KBM-7 (cell line): ENCODE data around the gene ARMC5.
"Not testable (repeated sequence)": the region's sequence is repeated elsewhere in the genome, so short reads cannot be mapped to it uniquely, and the experiment has no call there.

Experiments used
- DNase-seq: peaks from one replicate; pipeline ENCODE4 v3.0.0-alpha.2; 2015
- in situ Hi-C: fragments of 300-500 bp; cut with MboI; formaldehyde crosslinking; loops from 2 replicates; pipeline ENCODE4 v1.14.3; 2020; ENCODE audit warnings: low sequenced_read_pairs, low pct_unique_long_range_greater_than_20kb, mixed read lengths

Gene ARMC5

GRCh38 chr16:31473264-31473984, 14.1 kb downstream of the ARMC5 start:
- in situ Hi-C loops: no loop called here
- DNase-seq: no peak

- in situ Hi-C loops: no loop called here
- DNase-seq: no peak
Measured at GRCh38 chr16:31474173-31474714, 14.9 kb downstream of the ARMC5 start.

- in situ Hi-C loops: no loop called here
- no peak for DNase-seq
Measured at GRCh38 chr16:31474773-31475738, 15.8 kb downstream of the ARMC5 start.

GRCh38 chr16:31475946-31476302, 16.6 kb downstream of the ARMC5 start:
- no peak for DNase-seq
- in situ Hi-C loops: no loop called here

- no peak for DNase-seq
- in situ Hi-C loops: no loop called here
Measured at GRCh38 chr16:31476303-31477219, 17.3 kb downstream of the ARMC5 start.

GRCh38 chr16:31477220-31478216, 18.2 kb downstream of the ARMC5 start:
- no peak for DNase-seq
- in situ Hi-C loops: no loop called here

GRCh38 chr16:31478956-31479355, 19.7 kb downstream of the ARMC5 start:
- no peak for DNase-seq

DNA sequence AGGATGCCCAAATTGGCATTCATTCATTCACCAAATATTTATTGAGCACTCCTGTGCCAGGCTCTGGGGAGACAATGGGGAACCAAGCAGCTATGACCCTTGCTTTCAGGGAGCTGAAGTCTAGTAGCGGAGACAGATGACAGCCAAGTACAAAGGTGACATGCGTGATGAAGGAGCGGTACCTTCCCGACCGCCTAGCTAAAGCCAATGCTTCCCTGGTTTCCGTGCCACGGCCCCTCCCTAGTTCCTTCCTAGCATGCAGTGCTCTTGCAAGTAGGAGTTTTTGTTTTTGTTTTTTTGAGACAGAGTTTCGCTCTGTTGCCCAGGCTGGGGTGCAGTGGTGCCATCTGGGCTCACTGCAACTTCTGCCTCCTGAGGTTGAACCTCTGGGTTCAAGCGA, 20.4 kb downstream of the ARMC5 start:
- in situ Hi-C loops: no loop called here
- no peak for DNase-seq

More at GRCh38 chr16:31478956-31479355, 19.7 kb downstream of the ARMC5 start:
- in situ Hi-C loops: no loop called here

GRCh38 chr16:31480851-31481536, 21.7 kb downstream of the ARMC5 start:
- in situ Hi-C loops: no loop called here
- peak; percentile 47 for DNase-seq

DNA sequence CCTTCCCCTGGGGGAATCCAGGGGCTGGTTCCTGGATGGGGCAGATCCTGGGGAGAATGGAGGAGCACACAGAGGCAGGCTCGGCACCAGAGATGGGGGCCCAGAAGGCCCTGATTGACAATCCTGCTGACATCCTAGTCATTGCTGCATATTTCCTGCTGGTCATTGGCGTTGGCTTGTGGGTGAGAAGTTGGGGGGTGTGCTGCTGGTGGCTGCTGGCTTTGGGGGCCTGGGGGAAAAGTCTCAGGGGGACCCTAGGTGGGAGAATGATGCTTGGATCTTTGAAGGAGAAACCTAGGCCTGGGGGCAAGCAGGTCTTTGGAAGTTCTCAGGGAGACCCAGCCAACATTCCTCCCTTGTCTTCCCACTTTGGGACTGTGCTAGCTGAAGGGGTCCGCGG, 23.8 kb downstream of the ARMC5 start, which contains the start of gene SLC5A2:
SLC5A2 (plus strand) TSS at position 43 of the 400 bp plus-strand sequence; CDS start at position 57, 14 bp downstream.
- no peak for DNase-seq
- in situ Hi-C loops: no loop called here

DNA sequence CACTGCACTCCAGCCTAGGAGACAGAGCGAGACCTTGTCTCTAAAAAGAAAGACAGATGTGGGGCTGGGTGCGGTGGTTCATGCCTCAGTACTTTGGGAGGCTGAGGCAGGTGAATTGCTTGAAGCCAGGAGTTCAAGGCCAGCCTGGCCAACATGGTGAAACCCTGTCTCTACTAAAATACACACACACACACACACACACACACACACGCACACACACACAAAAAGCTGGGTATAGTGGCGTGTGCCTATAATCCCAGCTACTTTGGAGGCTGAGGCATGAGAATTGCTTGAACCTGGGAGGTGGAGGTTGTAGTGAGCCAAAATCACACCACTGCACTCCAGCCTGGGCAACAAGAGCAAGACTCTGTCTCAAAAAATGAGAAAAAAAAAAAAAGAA, 24.7 kb downstream of the ARMC5 start:
- DNase-seq, in situ Hi-C loops: not testable (repeated sequence)

- in situ Hi-C loops: no loop called here
- no peak for DNase-seq
Measured at GRCh38 chr16:31484491-31485171, 25.3 kb downstream of the ARMC5 start.

DNA sequence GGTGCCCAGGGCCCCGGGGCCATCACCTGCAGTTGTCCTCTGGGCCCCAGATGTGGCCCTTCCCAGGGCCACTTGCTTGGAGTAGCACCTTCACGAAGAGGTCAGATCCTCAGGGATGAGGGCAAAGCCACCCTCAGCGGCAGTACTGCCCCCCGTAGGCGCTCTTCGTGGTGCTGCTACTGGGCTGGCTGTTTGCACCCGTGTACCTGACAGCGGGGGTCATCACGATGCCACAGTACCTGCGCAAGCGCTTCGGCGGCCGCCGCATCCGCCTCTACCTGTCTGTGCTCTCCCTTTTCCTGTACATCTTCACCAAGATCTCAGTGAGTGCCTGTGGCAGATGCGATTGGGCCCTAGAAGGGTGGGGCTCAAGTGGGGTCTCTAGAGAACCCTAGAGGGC, 26.3 kb downstream of the ARMC5 start:
- DNase-seq: no peak
- in situ Hi-C loops: no loop called here

- in situ Hi-C loops: no loop called here
- no peak for DNase-seq
Measured at GRCh38 chr16:31486045-31486444, 26.7 kb downstream of the ARMC5 start.

DNA sequence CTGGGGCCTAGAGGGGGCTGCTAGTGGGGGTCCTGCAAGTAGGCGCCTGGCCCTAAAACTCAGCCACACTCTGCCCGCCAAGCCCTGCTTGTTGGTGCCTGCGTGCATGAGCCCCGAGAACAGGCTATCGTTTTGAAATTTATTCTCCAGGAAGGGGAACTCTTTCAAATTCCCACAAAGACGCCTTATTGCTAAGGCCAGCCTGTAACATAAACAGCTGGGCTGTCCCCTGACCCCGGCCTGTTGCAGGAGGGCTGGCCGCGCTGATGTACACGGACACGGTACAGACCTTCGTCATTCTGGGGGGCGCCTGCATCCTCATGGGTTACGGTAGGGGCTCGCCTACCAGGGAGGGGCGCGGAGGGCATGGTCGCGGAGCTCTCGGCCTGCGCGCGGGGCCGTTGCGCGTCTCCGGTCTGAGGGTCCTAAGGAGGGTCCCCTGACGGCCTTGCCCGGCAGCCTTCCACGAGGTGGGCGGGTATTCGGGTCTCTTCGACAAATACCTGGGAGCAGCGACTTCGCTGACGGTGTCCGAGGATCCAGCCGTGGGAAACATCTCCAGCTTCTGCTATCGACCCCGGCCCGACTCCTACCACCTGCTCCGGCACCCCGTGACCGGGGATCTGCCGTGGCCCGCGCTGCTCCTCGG, 27.9 kb downstream of the ARMC5 start:
- in situ Hi-C loops: no loop called here
- no peak for DNase-seq

DNA sequence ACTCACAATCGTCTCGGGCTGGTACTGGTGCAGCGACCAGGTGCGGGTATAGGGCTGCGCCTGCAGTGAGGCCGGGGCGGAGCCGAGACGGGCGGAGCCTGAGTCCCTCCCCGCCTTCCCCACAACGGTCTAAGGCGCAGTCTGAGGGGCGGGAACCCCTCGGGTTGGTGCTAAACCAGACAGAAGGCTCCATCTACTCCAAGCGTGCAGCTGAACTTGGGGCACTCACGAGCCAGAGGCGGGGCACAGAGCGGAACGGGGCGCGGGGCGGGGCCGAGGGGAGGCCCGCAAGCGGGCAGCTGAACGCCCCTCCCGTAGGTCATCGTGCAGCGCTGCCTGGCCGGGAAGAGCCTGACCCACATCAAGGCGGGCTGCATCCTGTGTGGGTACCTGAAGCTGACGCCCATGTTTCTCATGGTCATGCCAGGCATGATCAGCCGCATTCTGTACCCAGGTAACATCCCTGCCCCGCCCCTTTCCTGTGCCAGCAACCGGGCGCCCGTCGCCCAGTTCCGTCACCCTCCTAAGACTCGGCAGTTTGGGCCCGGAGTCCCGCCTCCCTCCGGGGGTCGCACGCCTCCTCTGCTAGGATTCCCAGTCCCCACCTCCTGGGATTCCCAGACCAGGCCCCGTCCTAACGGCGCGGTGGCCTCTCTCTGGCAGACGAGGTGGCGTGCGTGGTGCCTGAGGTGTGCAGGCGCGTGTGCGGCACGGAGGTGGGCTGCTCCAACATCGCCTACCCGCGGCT, 28.6 kb downstream of the ARMC5 start:
- DNase-seq: no peak
- in situ Hi-C loops: no loop called here
